HG03520 (cell line): ENCODE results near the gene HEMGN.

Experiments used
- ATAC-seq: cut with Tn5 transposase; IDR thresholded peaks from one replicate; pipeline ENCODE4 v1.9.1; 2021; ENCODE audit warnings: mild to moderate bottlenecking, moderate library complexity; ENCODE audit not compliant: unreplicated experiment

HEMGN gene

GRCh38 chr9:97933297-97933998 is 4.5 kb downstream of the HEMGN start:
- ATAC-seq, result no peak

- no peak for ATAC-seq
Measured at GRCh38 chr9:97930972-97931371, 7.0 kb downstream of the HEMGN start.

- ATAC-seq, result no peak
Measured at GRCh38 chr9:97928986-97929604, 8.9 kb downstream of the HEMGN start.

- ATAC-seq, result no peak
Measured at GRCh38 chr9:97925497-97926334, 12.3 kb downstream of the HEMGN start.

- ATAC-seq, result no peak
Measured at GRCh38 chr9:97924386-97924785, 13.6 kb downstream of the HEMGN start.

GRCh38 chr9:97923529-97924108 is 14.4 kb downstream of the HEMGN start:
- peak; percentile 35 for ATAC-seq

- peak; percentile 77 for ATAC-seq
Measured at GRCh38 chr9:97921959-97922724, 15.8 kb downstream of the HEMGN start, which contains the start of gene TRMO. TSS of gene TRMO (minus strand) at chr9:97922500. CDS start at chr9:97922493, 7 bp downstream.

GRCh38 chr9:97919217-97919813 is 18.7 kb downstream of the HEMGN start:
- ATAC-seq, result no peak

- no peak for ATAC-seq
Measured at GRCh38 chr9:97918611-97919010, 19.4 kb downstream of the HEMGN start.

- no peak for ATAC-seq
Measured at GRCh38 chr9:97911970-97912369, 26.0 kb downstream of the HEMGN start.

GRCh38 chr9:97911528-97911927 is 26.4 kb downstream of the HEMGN start:
- ATAC-seq, result no peak

GRCh38 chr9:97910357-97910756 is 27.6 kb downstream of the HEMGN start:
- ATAC-seq, result no peak

GRCh38 chr9:97908705-97909104 is 29.3 kb downstream of the HEMGN start:
- ATAC-seq, result no peak

GRCh38 chr9:97907632-97908031 is 30.3 kb downstream of the HEMGN start:
- no peak for ATAC-seq

- no peak for ATAC-seq
Measured at GRCh38 chr9:97907046-97907445, 30.9 kb downstream of the HEMGN start.

- ATAC-seq, result no peak
Measured at GRCh38 chr9:97906236-97906831, 31.6 kb downstream of the HEMGN start.

- no peak for ATAC-seq
Measured at GRCh38 chr9:97905228-97905627, 32.7 kb downstream of the HEMGN start.

GRCh38 chr9:97904725-97905124 is 33.2 kb downstream of the HEMGN start:
- no peak for ATAC-seq

GRCh38 chr9:97903177-97903576 is 34.8 kb downstream of the HEMGN start:
- ATAC-seq, result no peak
